ENCODE results near the gene TMEM14B. TPM values are rescaled to one million over a fixed set of nuclear protein-coding genes. Genes with fewer than 3 reads are reported as not detected.

The TMEM14B gene
- total RNA-seq, 4 donors from 2014 or later = 35.4 to 77.2 (median 66.2) TPM

GRCh38 chr6:10722820-10723566 lies 24.6 kb upstream of the TMEM14B start, which contains the start of gene TMEM14C:
Gene TMEM14C, plus strand, starts transcription at chr6:10723070. Its CDS starts 1,544 bp downstream, at chr6:10724614.
- Histone ChIP-seq H3K4me3 (peak within 1 kb of the TSS; percentile 68 to 74 (median 70)), H3K4me1 (peaks cover 35 to 60% (median 46%) of the 10 kb centered on the region in 4 donors), H3K27ac (replicated peaks in 1 of 4) (peak within 1 kb of the TSS; percentile 84 to 92 (median 86)), H3K36me3 (peaks cover 0 to 35% (median 31%) of the 10 kb centered on the region in 4 donors), H3K27me3 (no peaks in the 10 kb centered on the region), H3K9me3 (no peaks in the 10 kb centered on the region)
- peak; percentile 94 to 95 for TF ChIP-seq POLR2AphosphoS5 (IDR thresholded peaks at IDR 0.05)
- peak; percentile 57 for TF ChIP-seq POLR2A (IDR thresholded peaks at IDR 0.05; ENCODE audit: low read depth)
- TF ChIP-seq CTCF (IDR thresholded peaks at IDR 0.05) = peak in 2 of 3 experiments; percentile 5 to 21
- no peak for TF ChIP-seq EP300 (IDR thresholded peaks at IDR 0.05)
- under 1% methylated on average over 29 of the region's 55 CpGs for WGBS
- intact Hi-C loops (cut with DNase I) = loop anchor here (2.0 kb wide), 1 partner anchor 24 kb away; the partner anchor contains the start of gene TMEM14B
- peak; percentile 99 for DNase-seq (ENCODE audit: extremely low spot score)

DNA sequence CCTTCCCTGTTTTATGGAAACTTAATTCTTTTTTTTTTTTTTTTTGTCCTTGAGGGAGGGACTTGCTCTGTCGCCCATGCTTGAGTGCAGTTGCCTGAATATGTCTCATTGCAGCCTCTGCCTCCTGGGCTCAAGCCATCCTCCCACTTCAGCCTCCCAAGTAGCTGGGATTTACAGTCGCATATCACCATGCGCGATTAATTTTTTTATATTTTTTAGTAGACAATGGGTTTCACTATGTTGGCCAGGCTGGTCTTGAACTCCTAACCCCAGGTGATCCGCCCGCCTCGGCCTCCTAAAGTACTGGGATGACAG lies 24.1 kb upstream of the TMEM14B start:
- peaks cover 35 to 60% (median 46%) of the 10 kb centered on the region in 4 donors for H3K4me1 ChIP-seq
- WGBS = 31% methylated on average over 7 of the region's 7 CpGs
- H3K36me3 ChIP-seq = peaks cover 0 to 40% (median 36%) of the 10 kb centered on the region in 4 donors
- intact Hi-C loops (cut with DNase I) = loop anchor here (2.0 kb wide), 1 partner anchor 23 kb away; the partner anchor contains the start of gene TMEM14B
- H3K4me3 ChIP-seq = peak overlapping the region; percentile 68 to 74 (median 70)
- H3K27me3 ChIP-seq = no peaks in the 10 kb centered on the region
- DNase-seq (ENCODE audit: extremely low spot score) = peak; percentile 29
- TF ChIP-seq POLR2A (IDR thresholded peaks at IDR 0.05; ENCODE audit: low read depth) (no peak), EP300 (IDR thresholded peaks at IDR 0.05) (no peak), POLR2AphosphoS5 (IDR thresholded peaks at IDR 0.05) (no peak), CTCF (IDR thresholded peaks at IDR 0.05) (no peak)
- H3K9me3 ChIP-seq = no peaks in the 10 kb centered on the region
- peak overlapping the region; percentile 84 to 92 (median 86) for H3K27ac ChIP-seq (replicated peaks in 1 of 4)

- H3K9me3 ChIP-seq = no peaks in the 10 kb centered on the region
- WGBS = 84% methylated on average over 5 of the region's 6 CpGs
- H3K4me1 ChIP-seq = peaks cover 37 to 53% (median 45%) of the 10 kb centered on the region in 4 donors
- no peak overlapping the region for H3K4me3 ChIP-seq
- intact Hi-C loops (cut with DNase I) = no loop called here
- H3K27me3 ChIP-seq = no peaks in the 10 kb centered on the region
- H3K36me3 ChIP-seq = peaks cover 7 to 55% (median 51%) of the 10 kb centered on the region in 4 donors
- TF ChIP-seq CTCF (IDR thresholded peaks at IDR 0.05) = no peak
- TF ChIP-seq EP300 (IDR thresholded peaks at IDR 0.05) = no peak
- no peak for TF ChIP-seq POLR2A (IDR thresholded peaks at IDR 0.05; ENCODE audit: low read depth)
- no peak for TF ChIP-seq POLR2AphosphoS5 (IDR thresholded peaks at IDR 0.05)
- H3K27ac ChIP-seq (replicated peaks in 1 of 4) = no peak overlapping the region
- DNase-seq (ENCODE audit: extremely low spot score) = peak; percentile 53
These were observed 22.6 kb upstream of the TMEM14B start for GRCh38 chr6:10725044-10725443.

GRCh38 chr6:10725716-10726115 lies 21.9 kb upstream of the TMEM14B start:
- 79% methylated on average over 9 of the region's 9 CpGs for WGBS
- Histone ChIP-seq H3K27ac (replicated peaks in 1 of 4) (no peak overlapping the region), H3K36me3 (peaks cover 7 to 62% (median 58%) of the 10 kb centered on the region in 4 donors), H3K4me1 (peaks cover 36 to 50% (median 45%) of the 10 kb centered on the region in 4 donors), H3K27me3 (no peaks in the 10 kb centered on the region), H3K4me3 (no peak overlapping the region), H3K9me3 (no peaks in the 10 kb centered on the region)
- intact Hi-C loops (cut with DNase I) = no loop called here
- DNase-seq (ENCODE audit: extremely low spot score) = no peak
- no peak for TF ChIP-seq CTCF (IDR thresholded peaks at IDR 0.05)
- no peak for TF ChIP-seq POLR2A (IDR thresholded peaks at IDR 0.05; ENCODE audit: low read depth)
- no peak for TF ChIP-seq POLR2AphosphoS5 (IDR thresholded peaks at IDR 0.05)
- no peak for TF ChIP-seq EP300 (IDR thresholded peaks at IDR 0.05)

Data from esophagus muscularis mucosa (tissue), 4 donors.